Activated naive CD4-positive, alpha-beta T cell treated with anti-CD3 and anti-CD28 coated beads, Interleukin-2, amount 50 U/mL, for 72 hours (primary cell): ENCODE data around the gene GRAMD1C. TPM values are rescaled to one million over a fixed set of nuclear protein-coding genes. Genes with fewer than 3 reads are reported as not detected.
A peak's percentile ranks its signal among the peaks of the same experiment; 100 is the strongest.
"Not testable (repeated sequence)": the region's sequence is repeated elsewhere in the genome, so short reads cannot be mapped to it uniquely, and the experiment has no call there.

Experiments used
- ATAC-seq, 2 donors: fragments of 150-1000 bp; cut with Tn5 transposase; 2 replicates each; pipeline ENCODE4 v1.10.0; 2021; ENCODE audit warnings: mild to moderate bottlenecking in 2 of 2, moderate library complexity in 2 of 2
- DNase-seq, 2 donors: peaks; one replicate each; pipeline ENCODE4 v3.0.0; 2021 to 2022; ENCODE audit warnings: low spot score in 2 of 2
- H3K27ac Mint-ChIP-seq, 2 donors: one replicate each; pipeline ENCODE4 v1.8.0; 2022; ENCODE audit warnings: mild to moderate bottlenecking in 2 of 2, mixed read lengths in 2 of 2
- H3K36me3 Mint-ChIP-seq, 2 donors: one replicate each; pipeline ENCODE4 v1.8.0; 2022; ENCODE audit warnings: mixed read lengths in 2 of 2
- H3K9me3 Mint-ChIP-seq, 2 donors: one replicate each; pipeline ENCODE4 v1.8.0; 2022; ENCODE audit warnings: mixed read lengths in 2 of 2
- total RNA-seq, 2 donors: library from RNA; stranded (reverse); gene quantifications; one replicate each; pipeline ENCODE4 v1.2.3, GENCODE V29; 2022

Gene GRAMD1C
- total RNA-seq, 2 donors from 2014 or later = 0.48 to 2.1 TPM

DNA sequence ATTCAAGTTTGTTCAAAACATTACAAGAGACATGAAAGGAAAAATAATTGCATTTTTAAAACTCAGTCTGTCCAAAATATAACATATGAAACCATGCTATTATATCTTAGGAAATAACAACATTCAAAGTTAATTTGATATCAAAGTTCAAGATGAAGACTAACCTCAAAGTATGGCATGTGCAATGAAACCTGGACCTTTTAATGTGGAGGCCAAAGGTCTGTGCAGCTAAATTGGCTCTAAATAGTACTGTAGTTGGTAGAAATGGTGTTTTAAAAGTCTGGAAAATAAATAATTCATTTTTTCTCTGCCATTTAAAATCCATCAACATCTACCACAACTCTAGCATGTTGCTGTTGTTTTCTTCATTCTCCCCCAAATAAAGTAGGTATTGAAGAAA is 8.7 kb downstream of the GRAMD1C start:
- no peak overlapping the region for H3K27ac Mint-ChIP-seq
- no peaks in the 10 kb centered on the region for H3K9me3 Mint-ChIP-seq
- H3K36me3 Mint-ChIP-seq = no peaks in the 10 kb centered on the region
- no peak for DNase-seq
- no peak for ATAC-seq

GRCh38 chr3:113847664-113848461 is 9.3 kb downstream of the GRAMD1C start:
- Mint-ChIP-seq H3K9me3 (no peaks in the 10 kb centered on the region), H3K27ac (no peak overlapping the region), H3K36me3 (no peaks in the 10 kb centered on the region)
- DNase-seq (no peak), ATAC-seq (no peak)

GRCh38 chr3:113849071-113849470 is 10.5 kb downstream of the GRAMD1C start:
- not testable (repeated sequence) for H3K27ac Mint-ChIP-seq, DNase-seq, H3K36me3 Mint-ChIP-seq, H3K9me3 Mint-ChIP-seq, ATAC-seq

DNA sequence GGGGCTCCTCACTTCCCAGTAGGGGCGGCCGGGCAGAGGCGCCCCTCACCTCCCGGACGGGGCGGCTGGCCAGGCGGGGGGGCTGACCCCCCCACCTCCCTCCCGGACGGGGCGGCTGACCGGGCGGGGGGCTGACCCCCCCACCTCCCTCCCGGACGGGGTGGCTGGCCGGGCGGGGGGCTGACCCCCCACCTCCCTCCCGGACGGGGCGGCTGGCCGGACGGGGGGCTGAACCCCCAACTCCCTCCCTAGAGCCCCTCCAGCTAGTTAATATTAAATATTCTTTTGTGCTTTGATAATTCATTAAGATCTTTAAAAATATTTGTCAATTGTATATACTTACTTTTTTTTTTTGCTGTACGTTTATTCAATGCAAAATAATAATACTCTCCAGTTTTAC is 11.3 kb downstream of the GRAMD1C start:
- not testable (repeated sequence) for DNase-seq, H3K36me3 Mint-ChIP-seq, ATAC-seq, H3K9me3 Mint-ChIP-seq, H3K27ac Mint-ChIP-seq

DNA sequence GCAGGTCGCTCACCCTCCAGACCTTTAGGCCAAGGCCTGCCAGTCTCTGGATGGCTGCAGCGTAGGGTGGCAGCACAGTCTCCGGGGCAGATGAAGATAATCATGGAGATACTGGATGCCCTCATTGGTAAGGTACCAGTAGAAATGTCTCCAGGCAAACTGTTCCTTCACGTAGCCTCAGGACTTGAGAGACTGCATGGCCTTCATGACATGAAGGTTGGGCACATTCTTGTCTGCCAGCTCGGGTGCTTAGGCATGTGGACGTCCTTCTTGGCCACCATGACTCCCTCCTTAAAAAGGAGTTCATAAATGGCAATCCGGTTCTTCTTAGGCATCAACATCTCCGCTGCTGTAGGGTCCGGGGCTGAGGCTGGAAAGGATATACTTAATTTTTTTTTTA is 11.8 kb downstream of the GRAMD1C start:
- ATAC-seq, H3K9me3 Mint-ChIP-seq, H3K27ac Mint-ChIP-seq, H3K36me3 Mint-ChIP-seq, DNase-seq: not testable (repeated sequence)

GRCh38 chr3:113852506-113852905 is 13.9 kb downstream of the GRAMD1C start:
- DNase-seq (no peak), ATAC-seq (no peak)
- Mint-ChIP-seq H3K27ac (no peak overlapping the region), H3K9me3 (no peaks in the 10 kb centered on the region), H3K36me3 (no peaks in the 10 kb centered on the region)

GRCh38 chr3:113867506-113867905 is 28.9 kb downstream of the GRAMD1C start:
- ATAC-seq = peak in 1 of 2 donors; percentile 83
- Mint-ChIP-seq H3K36me3 (peaks cover 0 to 7% of the 10 kb centered on the region in 2 donors), H3K27ac (no peak overlapping the region)

DNA sequence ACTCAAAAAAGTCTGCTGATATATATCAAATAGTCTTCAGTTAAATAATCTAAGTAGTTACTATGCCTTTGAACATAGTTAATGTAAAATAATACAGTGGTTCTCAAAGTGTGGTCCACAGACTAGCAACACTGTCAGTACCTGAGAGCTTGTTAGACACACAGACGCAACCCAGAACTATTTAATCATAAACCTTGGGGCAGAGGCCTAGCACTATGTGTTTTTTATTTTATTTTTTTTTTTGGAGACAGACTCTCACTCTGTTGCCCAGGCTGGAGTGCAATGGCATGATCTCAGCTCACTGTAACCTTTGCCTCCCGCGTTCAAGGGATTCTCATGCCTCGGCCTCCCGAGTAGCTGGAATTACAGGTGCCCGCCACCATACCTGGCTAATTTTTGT is 34.7 kb downstream of the GRAMD1C start:
- DNase-seq (no peak), ATAC-seq (no peak)
- Mint-ChIP-seq H3K9me3 (no peaks in the 10 kb centered on the region), H3K36me3 (peaks cover 0 to 6% of the 10 kb centered on the region in 2 donors), H3K27ac (no peak overlapping the region)

More at GRCh38 chr3:113867506-113867905, 28.9 kb downstream of the GRAMD1C start:
- DNase-seq = no peak
- peaks cover 0 to under 1% of the 10 kb centered on the region in 2 donors for H3K9me3 Mint-ChIP-seq

DNA sequence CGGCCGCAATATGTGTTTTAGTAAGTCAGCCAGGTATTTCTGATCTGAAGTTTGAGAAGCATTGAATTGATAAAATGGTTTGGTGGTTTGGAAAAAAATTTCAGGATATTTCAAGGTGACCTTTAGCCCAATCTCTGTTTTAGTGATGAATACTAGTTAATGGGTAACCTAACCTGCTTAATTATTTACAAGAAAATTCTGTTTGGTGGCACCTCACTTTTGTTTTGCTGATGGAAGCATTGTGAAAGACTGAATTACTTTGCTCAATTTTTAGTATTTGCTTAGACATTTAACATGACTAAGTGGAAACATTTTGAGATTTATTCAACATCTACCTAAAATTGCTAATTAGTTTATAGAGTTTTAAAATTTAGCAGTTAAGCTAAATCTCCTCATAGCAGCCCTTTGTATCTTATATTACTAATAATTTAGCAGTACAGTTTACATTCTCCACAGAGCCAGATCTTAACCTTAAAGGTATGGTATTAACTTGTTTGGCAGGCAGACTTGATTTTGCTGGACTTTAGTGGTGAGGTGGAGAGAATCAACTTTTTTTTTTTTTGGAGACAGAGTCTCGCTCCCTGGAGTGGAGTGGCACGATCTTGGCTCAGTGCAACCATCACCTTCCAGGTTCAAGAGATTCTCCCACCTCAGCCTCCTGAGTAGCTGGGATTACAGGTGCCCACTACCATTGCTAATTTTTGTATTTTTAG is 35.4 kb downstream of the GRAMD1C start:
- Mint-ChIP-seq H3K27ac (no peak overlapping the region), H3K36me3 (no peaks in the 10 kb centered on the region), H3K9me3 (no peaks in the 10 kb centered on the region)
- DNase-seq (no peak), ATAC-seq (no peak)

DNA sequence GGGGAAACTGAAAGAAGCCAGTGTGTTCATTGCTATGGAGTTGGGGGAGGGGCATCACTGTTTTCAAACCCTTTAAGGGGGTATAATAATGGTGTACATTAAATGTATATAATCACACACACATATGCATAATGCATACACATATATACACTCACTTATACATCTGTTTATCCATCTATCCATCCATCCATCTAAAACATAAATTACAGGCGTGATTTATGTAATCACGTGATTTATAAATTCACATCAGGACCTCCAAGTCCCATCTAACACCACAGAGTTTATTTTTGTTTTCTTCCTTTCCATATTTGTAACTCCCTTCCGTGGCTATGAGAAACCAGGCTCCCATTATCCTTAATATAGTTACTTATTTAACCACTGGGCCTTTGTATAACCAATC is 39.8 kb downstream of the GRAMD1C start:
- ATAC-seq (no peak), DNase-seq (no peak)
- no peaks in the 10 kb centered on the region for H3K9me3 Mint-ChIP-seq
- no peak overlapping the region for H3K27ac Mint-ChIP-seq
- no peaks in the 10 kb centered on the region for H3K36me3 Mint-ChIP-seq

DNA sequence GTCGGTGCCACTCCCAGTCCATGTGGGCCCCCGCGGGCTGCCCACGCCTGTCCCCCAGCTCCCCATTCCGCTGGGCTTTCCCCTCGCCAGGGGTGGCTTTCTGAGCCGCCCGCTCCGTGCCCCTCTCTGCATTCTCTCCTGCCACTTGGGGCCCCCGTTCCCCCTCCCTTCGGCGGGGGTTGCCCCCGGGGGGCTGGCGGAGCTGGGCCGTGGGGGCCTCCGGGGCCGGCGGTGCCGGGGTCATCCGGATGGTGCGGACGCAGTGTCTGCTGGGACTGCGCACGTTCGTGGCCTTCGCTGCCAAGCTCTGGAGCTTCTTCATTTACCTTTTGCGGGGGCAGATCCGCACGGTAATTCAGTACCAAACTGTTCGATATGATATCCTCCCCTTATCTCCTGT is 46.5 kb downstream of the GRAMD1C start:
- ATAC-seq (no peak), DNase-seq (no peak)
- Mint-ChIP-seq H3K36me3 (no peaks in the 10 kb centered on the region), H3K27ac (no peak overlapping the region), H3K9me3 (no peaks in the 10 kb centered on the region)

GRCh38 chr3:113890256-113890900 is 51.8 kb downstream of the GRAMD1C start:
- ATAC-seq (no peak), DNase-seq (no peak)
- H3K27ac Mint-ChIP-seq = no peak overlapping the region
- no peaks in the 10 kb centered on the region for H3K36me3 Mint-ChIP-seq
- H3K9me3 Mint-ChIP-seq = no peaks in the 10 kb centered on the region

- no peak for ATAC-seq
- Mint-ChIP-seq H3K9me3 (no peaks in the 10 kb centered on the region), H3K36me3 (no peaks in the 10 kb centered on the region), H3K27ac (no peak overlapping the region)
- DNase-seq = no peak
These were observed 56.3 kb downstream of the GRAMD1C start for GRCh38 chr3:113894927-113895326.

- no peaks in the 10 kb centered on the region for H3K9me3 Mint-ChIP-seq
- ATAC-seq (no peak), DNase-seq (no peak)
- H3K36me3 Mint-ChIP-seq = no peaks in the 10 kb centered on the region
- H3K27ac Mint-ChIP-seq = no peak overlapping the region
These were observed 57.4 kb downstream of the GRAMD1C start for GRCh38 chr3:113895964-113896363.

DNA sequence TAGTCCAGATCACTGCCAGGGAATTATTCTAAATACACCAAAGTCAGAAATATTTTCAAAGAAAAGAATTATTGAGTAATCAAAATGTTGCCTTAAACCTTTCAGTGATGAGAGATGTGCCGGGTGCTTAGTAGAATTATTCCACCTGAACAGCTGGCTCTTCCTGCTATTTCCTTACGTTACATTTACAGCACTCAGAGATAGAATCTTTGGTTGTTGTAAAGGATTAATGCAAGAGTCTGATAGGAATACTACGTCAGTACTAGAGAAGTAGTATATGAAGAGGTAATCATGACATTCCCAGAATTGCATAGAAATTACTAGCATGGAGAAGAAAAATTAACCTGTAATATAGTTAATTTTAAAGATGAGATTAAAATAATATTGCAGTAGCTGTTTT is 58.3 kb downstream of the GRAMD1C start:
- DNase-seq = no peak
- Mint-ChIP-seq H3K27ac (no peak overlapping the region), H3K36me3 (no peaks in the 10 kb centered on the region), H3K9me3 (no peaks in the 10 kb centered on the region)
- ATAC-seq = no peak

DNA sequence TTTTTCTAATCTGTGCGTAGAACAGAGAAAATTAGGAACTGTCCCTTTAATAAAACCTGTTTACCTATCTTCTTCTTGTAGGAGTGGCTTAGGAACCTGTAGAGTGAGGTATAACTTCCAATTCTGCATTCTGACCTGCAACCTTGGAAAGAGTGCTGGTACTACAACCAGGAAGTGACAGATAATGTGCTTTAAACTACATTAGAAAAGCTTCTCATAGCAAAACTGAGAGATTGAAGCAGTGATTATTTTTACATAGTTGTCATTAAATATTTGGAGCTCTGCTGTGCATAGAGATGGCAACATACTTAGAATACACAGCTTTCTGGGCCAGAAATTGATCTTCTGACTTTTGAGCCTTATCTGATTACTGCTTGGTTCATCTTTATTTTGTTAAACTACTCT is 58.8 kb downstream of the GRAMD1C start:
- ATAC-seq (no peak), DNase-seq (no peak)
- H3K9me3 Mint-ChIP-seq = no peaks in the 10 kb centered on the region
- no peaks in the 10 kb centered on the region for H3K36me3 Mint-ChIP-seq
- H3K27ac Mint-ChIP-seq = no peak overlapping the region

GRCh38 chr3:113898892-113899291 is 60.3 kb downstream of the GRAMD1C start:
- Mint-ChIP-seq H3K27ac (no peak overlapping the region), H3K36me3 (no peaks in the 10 kb centered on the region), H3K9me3 (no peaks in the 10 kb centered on the region)
- DNase-seq (no peak), ATAC-seq (no peak)
